ENCODE measurements around the gene MGST3.
"Not testable (repeated sequence)": the region's sequence is repeated elsewhere in the genome, so short reads cannot be mapped to it uniquely, and the experiment has no call there.

Gene MGST3

GRCh38 chr1:165630629-165631341 is at the start of gene MGST3:
MGST3 (plus strand) TSS chr1:165631234; CDS start chr1:165649848, 18,614 bp downstream.
- peak; percentile 94 for DNase-seq (ENCODE audit: low spot score)

- no peak for DNase-seq (ENCODE audit: low spot score)
These were observed 49.1 kb upstream of the MGST3 start for GRCh38 chr1:165581926-165582325.

- no peak for DNase-seq (ENCODE audit: low spot score)
These were observed 44.6 kb upstream of the MGST3 start for GRCh38 chr1:165586398-165586797.

GRCh38 chr1:165591391-165591790 is 39.6 kb upstream of the MGST3 start:
- DNase-seq (ENCODE audit: low spot score) = not testable (repeated sequence)

- peak; percentile 51 for DNase-seq (ENCODE audit: low spot score)
These were observed 37.9 kb upstream of the MGST3 start for GRCh38 chr1:165592945-165593823.

- no peak for DNase-seq (ENCODE audit: low spot score)
These were observed 35.6 kb upstream of the MGST3 start for GRCh38 chr1:165595246-165595938.

- peak; percentile 92 for DNase-seq (ENCODE audit: low spot score)
These were observed 33.0 kb upstream of the MGST3 start for GRCh38 chr1:165597883-165598675.

GRCh38 chr1:165598676-165599059 is 32.4 kb upstream of the MGST3 start:
- no peak for DNase-seq (ENCODE audit: low spot score)

GRCh38 chr1:165600793-165601192 is 30.2 kb upstream of the MGST3 start:
- no peak for DNase-seq (ENCODE audit: low spot score)

GRCh38 chr1:165603810-165604209 is 27.2 kb upstream of the MGST3 start:
- no peak for DNase-seq (ENCODE audit: low spot score)

GRCh38 chr1:165605246-165605645 is 25.8 kb upstream of the MGST3 start:
- DNase-seq (ENCODE audit: low spot score) = no peak

- DNase-seq (ENCODE audit: low spot score) = not testable (repeated sequence)
These were observed 24.4 kb upstream of the MGST3 start for GRCh38 chr1:165606676-165607075.

- no peak for DNase-seq (ENCODE audit: low spot score)
These were observed 20.2 kb upstream of the MGST3 start for GRCh38 chr1:165610866-165611265.

- no peak for DNase-seq (ENCODE audit: low spot score)
These were observed 19.0 kb upstream of the MGST3 start for GRCh38 chr1:165612062-165612461.

GRCh38 chr1:165616054-165616612 is 14.9 kb upstream of the MGST3 start:
- DNase-seq (ENCODE audit: low spot score) = no peak

- no peak for DNase-seq (ENCODE audit: low spot score)
These were observed 14.0 kb upstream of the MGST3 start for GRCh38 chr1:165616987-165617546.

- no peak for DNase-seq (ENCODE audit: low spot score)
These were observed 11.3 kb upstream of the MGST3 start for GRCh38 chr1:165619647-165620151.

GRCh38 chr1:165623624-165624023 is 7.4 kb upstream of the MGST3 start:
- no peak for DNase-seq (ENCODE audit: low spot score)

- DNase-seq (ENCODE audit: low spot score) = no peak
These were observed 6.6 kb upstream of the MGST3 start for GRCh38 chr1:165624441-165624840.

GRCh38 chr1:165628147-165628822 is 2.7 kb upstream of the MGST3 start:
- no peak for DNase-seq (ENCODE audit: low spot score)

All from hepatic stellate cell (primary cell).